GM21390 (cell line): Measurements from ENCODE around the gene EIF4G1.
"Not testable (repeated sequence)": the region's sequence is repeated elsewhere in the genome, so short reads cannot be mapped to it uniquely, and the experiment has no call there.

Experiments used
- ATAC-seq: cut with Tn5 transposase; IDR thresholded peaks from one replicate; pipeline ENCODE4 v1.9.1; 2021; ENCODE audit not compliant: unreplicated experiment

The EIF4G1 gene, protein sequence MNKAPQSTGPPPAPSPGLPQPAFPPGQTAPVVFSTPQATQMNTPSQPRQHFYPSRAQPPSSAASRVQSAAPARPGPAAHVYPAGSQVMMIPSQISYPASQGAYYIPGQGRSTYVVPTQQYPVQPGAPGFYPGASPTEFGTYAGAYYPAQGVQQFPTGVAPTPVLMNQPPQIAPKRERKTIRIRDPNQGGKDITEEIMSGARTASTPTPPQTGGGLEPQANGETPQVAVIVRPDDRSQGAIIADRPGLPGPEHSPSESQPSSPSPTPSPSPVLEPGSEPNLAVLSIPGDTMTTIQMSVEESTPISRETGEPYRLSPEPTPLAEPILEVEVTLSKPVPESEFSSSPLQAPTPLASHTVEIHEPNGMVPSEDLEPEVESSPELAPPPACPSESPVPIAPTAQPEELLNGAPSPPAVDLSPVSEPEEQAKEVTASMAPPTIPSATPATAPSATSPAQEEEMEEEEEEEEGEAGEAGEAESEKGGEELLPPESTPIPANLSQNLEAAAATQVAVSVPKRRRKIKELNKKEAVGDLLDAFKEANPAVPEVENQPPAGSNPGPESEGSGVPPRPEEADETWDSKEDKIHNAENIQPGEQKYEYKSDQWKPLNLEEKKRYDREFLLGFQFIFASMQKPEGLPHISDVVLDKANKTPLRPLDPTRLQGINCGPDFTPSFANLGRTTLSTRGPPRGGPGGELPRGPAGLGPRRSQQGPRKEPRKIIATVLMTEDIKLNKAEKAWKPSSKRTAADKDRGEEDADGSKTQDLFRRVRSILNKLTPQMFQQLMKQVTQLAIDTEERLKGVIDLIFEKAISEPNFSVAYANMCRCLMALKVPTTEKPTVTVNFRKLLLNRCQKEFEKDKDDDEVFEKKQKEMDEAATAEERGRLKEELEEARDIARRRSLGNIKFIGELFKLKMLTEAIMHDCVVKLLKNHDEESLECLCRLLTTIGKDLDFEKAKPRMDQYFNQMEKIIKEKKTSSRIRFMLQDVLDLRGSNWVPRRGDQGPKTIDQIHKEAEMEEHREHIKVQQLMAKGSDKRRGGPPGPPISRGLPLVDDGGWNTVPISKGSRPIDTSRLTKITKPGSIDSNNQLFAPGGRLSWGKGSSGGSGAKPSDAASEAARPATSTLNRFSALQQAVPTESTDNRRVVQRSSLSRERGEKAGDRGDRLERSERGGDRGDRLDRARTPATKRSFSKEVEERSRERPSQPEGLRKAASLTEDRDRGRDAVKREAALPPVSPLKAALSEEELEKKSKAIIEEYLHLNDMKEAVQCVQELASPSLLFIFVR (N-terminal part only)

DNA sequence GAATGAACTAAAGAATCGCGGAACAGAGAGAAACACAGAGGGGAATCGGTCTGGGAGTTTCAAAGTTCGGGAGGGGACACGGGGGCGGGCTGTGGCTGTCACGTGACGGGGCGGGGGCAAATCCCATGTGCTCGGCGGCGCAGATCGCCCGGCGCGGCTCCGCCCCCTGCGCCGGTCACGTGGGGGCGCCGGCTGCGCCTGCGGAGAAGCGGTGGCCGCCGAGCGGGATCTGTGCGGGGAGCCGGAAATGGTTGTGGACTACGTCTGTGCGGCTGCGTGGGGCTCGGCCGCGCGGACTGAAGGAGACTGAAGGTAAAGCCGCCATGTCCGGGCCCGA is at the start of gene EIF4G1:
Gene EIF4G1, plus strand, starts transcription at position 244 of the 337 bp plus-strand sequence. CDS start 1,191 bp downstream, outside the sequence.
- peak; percentile 86 for ATAC-seq

DNA sequence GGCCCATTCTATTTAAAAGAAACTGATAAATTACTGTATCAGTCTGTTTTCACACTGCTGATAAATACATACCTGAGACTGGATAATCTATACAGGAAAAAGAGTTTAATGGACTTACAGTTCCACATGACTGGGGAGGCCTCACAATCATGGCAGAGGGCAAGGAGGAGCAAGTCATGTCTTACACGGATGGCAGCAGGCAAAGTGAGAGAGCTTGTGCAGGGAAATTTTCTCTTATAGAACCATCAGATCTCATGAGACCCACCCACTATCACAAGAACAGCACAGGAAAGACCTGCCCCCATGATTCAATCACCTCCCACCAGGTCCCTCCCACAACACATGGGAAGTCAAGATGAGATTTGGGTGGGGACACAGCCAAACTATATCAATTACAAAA is 47.2 kb upstream of the EIF4G1 start:
- not testable (repeated sequence) for ATAC-seq

DNA sequence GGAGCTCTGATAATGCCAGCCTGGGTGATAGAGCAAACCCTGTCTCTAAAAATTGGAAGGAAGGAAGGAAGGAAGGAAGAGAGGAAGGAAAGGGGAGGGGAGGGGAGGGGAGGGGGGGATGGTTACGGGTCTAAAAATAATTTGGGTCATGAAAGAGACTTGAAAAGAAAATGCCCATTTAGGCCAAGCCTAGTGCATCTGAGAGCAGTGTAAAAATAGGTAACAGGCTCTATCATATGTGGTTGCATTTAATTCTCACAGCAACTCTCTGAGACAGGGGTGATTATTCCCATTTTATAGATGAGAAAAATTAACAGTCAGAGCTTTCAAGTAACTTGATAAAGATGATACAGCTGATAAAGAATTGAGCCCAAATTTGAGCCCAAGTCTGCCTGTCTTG is 42.1 kb upstream of the EIF4G1 start:
- ATAC-seq, result no peak

DNA sequence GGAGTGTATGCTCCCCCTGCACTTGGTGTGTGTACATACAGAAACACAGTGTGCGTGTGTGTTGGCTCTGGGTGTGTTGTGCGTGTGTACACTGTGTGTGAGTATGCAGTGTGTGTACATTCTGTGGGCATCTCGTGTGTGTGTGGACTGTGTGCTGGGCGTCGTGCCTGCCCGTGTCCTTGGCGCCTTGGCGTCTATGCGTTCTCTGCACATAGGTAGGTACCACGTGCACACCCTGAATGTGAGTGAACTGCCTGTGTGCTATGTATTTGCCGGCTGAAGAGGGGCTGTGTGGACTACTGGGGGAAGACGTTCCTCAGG is 39.1 kb upstream of the EIF4G1 start:
- ATAC-seq, result no peak

DNA sequence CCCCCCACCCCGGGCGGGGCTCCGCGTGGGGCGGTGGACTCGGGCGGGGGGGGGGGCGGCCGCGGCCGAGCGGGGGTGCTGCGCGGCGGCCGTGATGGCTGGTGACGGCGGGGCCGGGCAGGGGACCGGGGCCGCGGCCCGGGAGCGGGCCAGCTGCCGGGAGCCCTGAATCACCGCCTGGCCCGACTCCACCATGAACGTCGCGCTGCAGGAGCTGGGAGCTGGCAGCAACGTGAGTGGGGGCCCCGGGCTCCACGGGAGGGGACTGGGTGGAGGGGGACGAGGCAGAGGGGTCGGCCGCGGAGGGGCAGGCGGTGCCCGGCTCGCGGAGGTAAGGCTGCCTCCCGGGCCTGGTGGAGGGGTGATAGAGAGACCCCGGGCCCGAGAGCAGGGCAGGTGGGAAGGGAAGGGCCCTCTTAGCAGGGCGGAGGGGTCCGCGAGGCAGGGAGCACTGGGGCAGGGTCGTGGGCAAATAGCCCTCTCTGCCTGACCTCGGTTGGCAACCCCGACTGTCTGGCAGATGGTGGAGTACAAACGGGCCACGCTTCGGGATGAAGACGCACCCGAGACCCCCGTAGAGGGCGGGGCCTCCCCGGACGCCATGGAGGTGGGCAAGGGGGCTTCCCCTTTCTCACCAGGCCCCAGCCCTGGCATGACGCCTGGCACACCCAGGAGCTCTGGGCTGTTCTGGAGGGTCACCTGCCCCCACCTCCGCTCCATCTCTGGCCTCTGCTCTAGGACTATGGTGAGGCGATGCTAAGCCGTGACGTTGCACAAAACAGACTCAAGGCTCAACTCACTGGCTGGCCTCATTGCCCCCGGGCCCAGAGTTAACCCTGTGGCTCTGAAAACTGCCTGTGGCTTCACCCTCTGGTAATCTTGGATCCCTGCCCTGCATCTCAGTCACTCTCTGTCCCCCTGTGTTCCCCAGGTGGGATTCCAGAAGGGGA is 38.2 kb upstream of the EIF4G1 start, which contains the start of gene ECE2:
Gene ECE2, plus strand, starts transcription at position 62 of the 950 bp plus-strand sequence. Its CDS starts 132 bp downstream, at position 194.
- no peak for ATAC-seq

DNA sequence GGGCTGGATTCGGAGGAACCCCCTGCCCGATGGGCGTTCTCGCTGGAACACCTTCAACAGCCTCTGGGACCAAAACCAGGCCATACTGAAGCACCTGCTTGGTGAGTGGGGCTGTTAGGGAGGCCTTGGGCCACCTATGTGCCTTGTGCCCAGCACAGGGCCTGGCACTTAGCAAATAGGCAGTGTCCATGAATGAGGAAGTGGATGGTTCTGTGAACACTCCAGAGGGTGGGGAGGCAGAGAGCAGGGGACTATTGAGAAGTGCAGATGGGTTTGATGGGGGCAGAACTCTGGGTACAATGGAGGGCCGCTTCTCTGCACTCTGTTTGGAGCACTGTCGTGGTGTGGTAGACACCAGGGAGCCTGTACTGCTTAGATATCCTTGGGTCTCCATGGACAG is 37.0 kb upstream of the EIF4G1 start:
- ATAC-seq, result no peak

DNA sequence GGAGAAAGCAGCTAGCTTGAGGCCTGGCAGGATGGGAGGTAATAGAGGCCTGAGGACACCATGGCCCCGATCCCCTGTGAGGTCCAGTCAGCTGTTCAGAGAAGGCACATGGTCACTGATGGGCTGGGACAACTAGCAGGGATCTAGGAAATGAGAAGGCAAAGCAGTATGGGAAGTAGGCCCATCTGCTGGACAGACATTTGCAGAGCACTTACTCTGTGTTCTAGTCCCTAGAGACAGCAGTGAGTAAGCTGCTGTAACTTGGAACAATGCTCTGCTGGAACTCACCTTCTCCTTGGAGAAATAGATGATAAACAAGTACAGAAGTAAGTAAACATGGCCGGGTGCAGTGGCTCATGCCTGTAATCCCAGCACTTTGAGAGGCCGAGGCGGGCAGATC is 31.5 kb upstream of the EIF4G1 start:
- ATAC-seq, result no peak

DNA sequence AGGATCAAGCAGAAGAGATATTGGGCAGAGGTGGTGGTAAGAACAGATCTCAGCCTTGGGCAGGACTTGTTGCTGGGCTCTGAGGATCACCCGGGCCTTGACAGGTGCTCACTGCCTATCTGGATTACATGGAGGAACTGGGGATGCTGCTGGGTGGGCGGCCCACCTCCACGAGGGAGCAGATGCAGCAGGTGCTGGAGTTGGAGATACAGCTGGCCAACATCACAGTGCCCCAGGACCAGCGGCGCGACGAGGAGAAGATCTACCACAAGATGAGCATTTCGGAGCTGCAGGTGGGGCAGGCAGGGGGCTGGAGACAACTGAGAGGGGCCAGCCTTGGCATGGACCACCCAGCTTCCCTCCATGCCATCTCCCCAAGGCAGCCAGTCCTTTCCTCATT is 30.7 kb upstream of the EIF4G1 start:
- no peak for ATAC-seq

DNA sequence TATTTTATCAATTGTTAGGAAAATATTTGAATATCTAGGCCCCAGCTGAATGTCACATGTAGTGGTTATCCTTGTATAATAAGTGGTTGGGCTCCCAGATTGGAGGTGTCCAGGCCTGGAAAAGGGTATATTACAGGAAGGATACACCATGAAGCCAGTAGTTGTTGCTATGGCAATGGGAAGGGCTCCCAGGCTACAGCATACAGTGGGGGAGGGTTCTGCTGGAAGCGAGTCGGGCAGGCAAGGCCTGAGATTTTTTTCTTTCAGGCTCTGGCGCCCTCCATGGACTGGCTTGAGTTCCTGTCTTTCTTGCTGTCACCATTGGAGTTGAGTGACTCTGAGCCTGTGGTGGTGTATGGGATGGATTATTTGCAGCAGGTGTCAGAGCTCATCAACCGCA is 29.7 kb upstream of the EIF4G1 start:
- no peak for ATAC-seq

DNA sequence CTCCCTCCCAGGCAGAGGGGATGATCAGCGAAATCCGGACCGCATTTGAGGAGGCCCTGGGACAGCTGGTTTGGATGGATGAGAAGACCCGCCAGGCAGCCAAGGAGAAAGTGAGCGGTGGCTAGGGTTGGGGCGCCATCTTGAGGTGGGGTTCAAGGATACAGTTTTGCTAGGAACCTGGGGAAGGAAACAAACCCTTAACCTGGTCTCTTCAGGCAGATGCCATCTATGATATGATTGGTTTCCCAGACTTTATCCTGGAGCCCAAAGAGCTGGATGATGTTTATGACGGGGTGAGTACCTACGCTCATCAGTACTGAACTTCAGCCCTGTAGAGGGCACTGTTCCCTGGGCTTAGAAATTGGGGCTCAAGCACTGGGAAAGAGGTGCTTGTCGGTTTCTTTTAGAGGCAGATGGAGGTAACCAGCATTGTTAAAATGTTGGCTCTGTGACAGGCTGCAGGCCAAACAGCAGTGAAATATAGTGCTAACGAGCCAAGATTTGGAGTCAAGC is 24.9 kb upstream of the EIF4G1 start:
- no peak for ATAC-seq

DNA sequence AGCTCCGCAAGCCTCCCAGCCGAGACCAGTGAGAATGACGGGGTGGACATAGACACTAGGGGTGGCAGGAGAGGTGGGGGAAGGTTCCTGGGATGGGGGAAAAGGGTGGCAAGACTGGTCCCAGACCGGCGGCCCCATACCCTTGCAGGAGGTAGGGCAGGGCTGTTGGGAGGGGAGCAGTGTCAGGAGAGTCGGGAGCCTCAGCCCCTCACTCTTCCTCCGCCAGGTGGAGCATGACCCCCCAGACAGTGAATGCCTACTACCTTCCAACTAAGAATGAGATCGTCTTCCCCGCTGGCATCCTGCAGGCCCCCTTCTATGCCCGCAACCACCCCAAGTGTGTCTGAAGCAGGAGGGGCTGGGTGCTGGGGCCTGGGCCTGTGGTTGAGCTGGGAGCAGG is 24.1 kb upstream of the EIF4G1 start:
- ATAC-seq, result no peak

DNA sequence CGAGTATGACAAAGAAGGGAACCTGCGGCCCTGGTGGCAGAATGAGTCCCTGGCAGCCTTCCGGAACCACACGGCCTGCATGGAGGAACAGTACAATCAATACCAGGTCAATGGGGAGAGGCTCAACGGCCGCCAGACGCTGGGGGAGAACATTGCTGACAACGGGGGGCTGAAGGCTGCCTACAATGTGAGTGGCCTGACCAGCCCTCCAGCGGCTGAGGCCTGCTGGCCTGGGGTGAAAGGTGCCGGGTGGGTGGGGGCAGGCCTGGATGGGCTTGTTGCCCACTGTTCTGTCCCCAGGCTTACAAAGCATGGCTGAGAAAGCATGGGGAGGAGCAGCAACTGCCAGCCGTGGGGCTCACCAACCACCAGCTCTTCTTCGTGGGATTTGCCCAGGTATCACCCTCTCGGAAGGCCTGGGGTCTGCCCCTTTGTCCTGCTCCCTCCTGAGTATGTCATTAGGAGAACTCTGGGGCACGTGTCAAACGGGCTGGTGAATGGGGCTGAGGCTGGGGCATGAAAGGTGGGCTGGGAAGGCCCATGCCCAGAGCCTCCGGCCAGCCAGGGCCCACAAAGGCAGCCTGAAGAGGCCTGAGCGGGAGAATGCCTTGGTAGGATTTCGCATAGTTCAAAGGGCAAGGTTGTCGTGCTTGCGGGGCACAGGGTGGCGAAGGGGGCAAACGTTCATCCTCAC is 23.2 kb upstream of the EIF4G1 start:
- ATAC-seq, result no peak

DNA sequence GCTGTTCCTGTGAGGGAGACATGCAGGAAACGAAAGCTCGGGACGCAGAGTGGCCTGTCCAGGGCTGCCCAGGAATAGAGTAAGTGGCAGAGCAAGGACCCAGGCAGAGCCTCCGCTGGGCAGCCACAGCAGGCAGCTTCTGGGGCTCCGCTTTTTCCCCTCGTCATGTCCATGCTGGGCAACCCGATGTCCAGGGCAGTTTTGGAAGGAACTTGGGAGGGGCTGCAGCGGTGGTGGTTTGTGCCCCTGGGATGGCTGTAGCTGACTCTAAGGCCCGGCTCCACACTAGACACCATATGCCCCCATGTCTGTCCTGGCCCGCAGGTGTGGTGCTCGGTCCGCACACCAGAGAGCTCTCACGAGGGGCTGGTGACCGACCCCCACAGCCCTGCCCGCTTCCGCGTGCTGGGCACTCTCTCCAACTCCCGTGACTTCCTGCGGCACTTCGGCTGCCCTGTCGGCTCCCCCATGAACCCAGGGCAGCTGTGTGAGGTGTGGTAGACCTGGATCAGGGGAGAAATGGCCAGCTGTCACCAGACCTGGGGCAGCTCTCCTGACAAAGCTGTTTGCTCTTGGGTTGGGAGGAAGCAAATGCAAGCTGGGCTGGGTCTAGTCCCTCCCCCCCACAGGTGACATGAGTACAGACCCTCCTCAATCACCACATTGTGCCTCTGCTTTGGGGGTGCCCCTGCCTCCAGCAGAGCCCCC is 22.5 kb upstream of the EIF4G1 start:
- no peak for ATAC-seq

DNA sequence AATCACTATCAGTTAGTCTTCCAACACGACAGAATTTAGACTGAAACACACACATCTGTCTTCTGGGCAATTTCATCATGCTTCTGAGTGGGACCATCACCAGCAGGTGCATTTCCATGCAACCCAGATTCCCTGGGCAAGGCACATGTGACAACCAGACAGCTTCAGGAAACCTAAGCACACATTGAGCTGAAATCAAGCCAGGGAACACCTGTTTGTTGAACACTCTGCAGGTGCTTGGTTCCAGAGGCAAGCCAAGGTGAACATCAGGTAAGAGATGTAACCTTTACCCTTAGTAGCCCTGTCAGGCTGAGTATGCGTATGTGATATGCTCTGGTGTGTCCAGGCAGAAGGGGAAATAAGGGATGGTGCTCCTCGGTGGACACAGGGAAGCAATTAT is 18.6 kb upstream of the EIF4G1 start:
- no peak for ATAC-seq

DNA sequence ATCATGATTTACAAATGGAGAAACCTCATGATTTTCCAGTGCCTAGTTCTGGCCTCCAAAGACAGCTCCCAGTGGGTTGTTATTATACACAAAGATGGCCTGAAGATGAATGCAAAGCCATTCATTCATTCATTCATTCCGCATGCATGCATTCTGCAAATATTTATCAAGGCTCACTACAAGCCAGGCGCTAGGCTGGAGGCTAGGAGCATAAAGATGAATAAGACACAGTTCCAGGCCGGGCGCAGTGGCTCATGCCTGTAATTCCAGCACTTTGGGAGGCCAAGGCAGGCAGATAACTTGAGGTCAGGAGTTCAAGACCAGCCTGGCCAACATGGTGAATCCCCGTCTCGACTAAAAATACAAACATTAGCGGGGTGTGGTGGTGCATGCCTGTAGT is 17.8 kb upstream of the EIF4G1 start:
- ATAC-seq, result no peak

DNA sequence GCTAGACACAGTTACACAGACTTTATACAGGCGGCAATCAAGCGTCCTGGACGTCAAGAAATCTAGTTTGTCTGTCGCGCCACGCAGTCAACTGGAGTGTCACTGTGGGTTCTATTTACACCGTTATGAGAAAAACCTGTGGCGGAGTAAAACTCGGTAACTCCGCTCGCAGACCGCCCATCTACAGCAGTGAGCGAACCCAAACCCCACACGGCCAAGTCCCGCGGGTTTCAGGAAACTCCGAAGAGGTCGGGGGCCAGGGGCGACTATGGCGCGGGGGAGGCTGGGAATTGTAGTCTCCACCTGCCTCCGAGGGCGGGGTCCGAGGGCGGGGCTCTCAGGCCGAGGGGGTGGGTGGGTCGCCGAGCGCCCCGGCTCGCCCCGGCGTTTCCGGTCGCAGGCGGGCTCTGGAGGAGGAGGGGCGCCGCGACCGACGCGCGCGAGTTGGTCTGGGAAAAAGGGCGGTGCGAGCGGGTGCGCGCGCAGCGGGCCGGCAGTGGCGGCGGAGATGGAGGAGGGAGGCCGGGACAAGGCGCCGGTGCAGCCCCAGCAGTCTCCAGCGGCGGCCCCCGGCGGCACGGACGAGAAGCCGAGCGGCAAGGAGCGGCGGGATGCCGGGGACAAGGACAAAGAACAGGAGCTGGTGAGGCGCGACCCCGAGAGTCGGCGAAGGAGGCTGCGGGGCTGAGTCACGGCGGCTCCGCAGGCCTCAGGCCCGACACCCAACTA is 15.5 kb upstream of the EIF4G1 start, which contains the start of gene PSMD2:
Gene PSMD2, plus strand, starts transcription at position 483 of the 729 bp plus-strand sequence. Its CDS starts 26 bp downstream, at position 509.
- peak; percentile 92 for ATAC-seq

DNA sequence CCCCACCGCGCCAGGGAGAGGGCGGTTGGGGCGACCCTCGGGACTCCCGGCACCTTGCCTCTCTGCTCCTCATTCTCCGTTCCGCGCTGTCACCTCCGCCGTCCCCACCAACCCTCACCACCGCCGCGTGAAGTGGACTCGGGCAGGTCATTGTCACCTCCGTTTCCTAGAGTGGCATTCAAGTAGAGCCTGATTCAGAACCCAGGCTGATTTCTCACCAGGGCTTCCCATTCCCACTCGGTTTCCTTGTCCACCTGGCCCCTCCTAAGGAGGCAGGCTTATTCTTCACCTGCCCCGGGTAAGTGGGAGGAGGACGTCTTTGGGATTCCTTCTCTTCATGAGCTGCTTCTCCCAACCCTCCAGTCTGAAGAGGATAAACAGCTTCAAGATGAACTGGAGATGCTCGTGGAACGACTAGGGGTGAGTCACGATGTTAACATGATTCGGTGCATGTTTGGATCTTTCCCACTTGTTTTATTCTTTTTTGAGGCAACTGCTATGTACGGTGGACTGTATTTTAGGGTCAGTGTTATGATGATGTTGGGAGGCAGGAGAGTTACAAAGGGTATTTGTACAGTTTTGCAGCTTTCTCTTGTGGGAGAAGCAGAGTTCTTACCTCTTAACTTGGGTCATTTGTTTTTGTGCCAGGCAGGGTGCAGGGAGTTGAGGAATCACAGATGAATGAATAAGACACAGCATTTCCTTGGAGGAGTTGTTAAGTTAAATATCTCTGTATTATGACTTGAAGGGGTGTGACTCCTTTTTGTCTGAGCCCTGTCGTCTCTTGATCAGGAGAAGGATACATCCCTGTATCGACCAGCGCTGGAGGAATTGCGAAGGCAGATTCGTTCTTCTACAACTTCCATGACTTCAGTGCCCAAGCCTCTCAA is 14.7 kb upstream of the EIF4G1 start:
- no peak for ATAC-seq
